ENCODE measurements around the gene NCOA7.

DNA sequence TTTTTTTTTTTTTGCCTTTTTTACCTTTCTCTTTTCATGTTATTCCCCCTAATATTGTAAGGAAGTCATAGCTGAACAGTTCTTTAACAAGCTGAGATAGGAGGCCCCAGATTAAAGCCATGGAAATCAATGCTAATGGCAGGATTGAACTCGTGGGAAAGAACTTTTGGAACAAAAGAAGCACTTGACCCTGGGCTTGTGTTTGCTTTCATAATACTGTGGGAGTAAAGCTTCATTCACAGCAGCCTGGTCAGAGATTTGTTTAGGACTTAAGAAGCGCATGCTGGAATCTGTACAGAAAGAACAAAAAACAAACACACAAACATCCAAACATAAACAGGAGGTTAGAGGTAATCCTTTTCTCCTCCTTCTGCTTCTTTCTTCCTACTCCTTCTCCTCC lies 36.2 kb upstream of the NCOA7 start:
- TF ChIP-seq EZH2 (IDR thresholded peaks at IDR 0.05; ENCODE audit: borderline replicate concordance, low read depth, low read length, severe bottlenecking) = no peak
- TF ChIP-seq, protein P1, sequence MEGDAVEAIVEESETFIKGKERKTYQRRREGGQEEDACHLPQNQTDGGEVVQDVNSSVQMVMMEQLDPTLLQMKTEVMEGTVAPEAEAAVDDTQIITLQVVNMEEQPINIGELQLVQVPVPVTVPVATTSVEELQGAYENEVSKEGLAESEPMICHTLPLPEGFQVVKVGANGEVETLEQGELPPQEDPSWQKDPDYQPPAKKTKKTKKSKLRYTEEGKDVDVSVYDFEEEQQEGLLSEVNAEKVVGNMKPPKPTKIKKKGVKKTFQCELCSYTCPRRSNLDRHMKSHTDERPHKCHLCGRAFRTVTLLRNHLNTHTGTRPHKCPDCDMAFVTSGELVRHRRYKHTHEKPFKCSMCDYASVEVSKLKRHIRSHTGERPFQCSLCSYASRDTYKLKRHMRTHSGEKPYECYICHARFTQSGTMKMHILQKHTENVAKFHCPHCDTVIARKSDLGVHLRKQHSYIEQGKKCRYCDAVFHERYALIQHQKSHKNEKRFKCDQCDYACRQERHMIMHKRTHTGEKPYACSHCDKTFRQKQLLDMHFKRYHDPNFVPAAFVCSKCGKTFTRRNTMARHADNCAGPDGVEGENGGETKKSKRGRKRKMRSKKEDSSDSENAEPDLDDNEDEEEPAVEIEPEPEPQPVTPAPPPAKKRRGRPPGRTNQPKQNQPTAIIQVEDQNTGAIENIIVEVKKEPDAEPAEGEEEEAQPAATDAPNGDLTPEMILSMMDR (IDR thresholded peaks at IDR 0.05; ENCODE audit: borderline replicate concordance, extremely low read depth, low read length, poor library complexity, severe bottlenecking) = no peak

Measured in DND-41 (cell line).